DMS 273 treated with DMSO at 0.1 percent for 48 hours (cell line): ENCODE data around the gene ACAP3.

Experiments
- DNase-seq: peaks from one replicate; lab custom pipeline; 2025; lab: John Stamatoyannopoulos, UW

Gene ACAP3

DNA sequence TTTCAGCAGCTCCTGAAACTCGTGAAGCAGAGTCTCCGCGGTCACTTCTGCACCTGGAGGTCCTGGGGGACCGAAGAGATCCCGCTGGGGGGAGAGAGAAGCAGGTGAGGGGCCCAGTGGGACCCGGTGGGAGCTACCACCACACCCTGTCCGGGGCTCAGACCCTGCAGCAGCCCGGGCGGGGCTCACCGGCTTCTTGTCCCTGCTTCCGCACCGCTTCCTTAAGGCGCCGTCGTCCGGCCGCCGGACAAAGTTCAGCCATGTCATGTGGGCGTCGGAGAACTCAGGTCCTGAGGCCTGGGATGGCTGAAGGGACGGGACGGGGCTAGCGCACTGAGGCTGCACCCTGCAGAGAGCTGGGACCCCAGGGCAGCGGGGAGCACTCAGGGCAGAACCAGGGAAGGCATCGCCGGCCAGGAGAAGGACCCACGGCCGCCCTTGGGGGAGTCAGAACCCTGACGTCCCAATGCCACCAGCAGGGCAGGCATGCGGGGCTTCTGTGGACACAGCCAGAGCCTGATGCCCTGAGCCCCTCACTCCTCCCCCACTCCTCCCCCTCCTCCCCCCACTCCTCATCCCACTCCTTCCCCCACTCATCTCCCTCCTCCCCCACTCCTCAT, 63.4 kb downstream of the ACAP3 start:
- DNase-seq = no peak

DNA sequence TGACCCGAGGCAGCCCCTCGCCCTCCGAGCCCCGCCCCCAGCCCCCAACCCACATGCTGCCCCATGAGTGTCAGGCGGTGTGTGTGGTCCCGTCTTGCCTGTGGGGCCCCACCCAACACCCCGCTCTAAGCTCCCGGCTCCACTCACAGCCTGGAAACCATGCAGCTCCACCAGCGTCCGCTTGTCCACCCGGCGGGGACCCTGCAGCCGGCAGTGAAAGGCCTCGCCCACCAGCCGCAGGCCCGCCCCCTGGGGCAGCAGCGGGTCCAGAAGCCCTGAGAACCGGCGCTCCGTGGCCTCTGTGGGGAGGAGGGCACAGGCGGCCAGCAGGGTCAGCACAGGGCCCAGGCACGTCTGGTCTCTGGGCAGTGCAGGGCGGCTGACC, 63.9 kb downstream of the ACAP3 start:
- no peak for DNase-seq

DNA sequence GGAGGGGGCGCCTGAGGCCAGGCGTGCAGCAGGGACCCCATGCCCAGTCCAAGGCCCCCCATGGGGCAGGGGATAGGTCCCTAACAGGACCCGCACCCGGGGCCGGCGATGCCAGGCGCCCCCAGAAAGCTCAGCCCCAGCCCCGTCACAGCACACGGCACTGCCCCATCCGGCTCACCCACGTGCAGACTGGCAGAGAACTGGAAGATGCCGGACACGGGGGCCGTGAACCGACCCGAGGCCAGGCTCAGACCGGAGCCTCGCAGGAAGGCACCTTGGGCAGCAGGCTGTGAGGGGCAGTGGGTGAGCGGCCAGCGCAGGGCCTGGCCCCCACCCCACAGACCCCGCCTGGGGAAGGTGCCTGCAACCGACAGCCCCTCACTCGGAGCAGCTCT, 64.5 kb downstream of the ACAP3 start:
- DNase-seq = no peak

DNA sequence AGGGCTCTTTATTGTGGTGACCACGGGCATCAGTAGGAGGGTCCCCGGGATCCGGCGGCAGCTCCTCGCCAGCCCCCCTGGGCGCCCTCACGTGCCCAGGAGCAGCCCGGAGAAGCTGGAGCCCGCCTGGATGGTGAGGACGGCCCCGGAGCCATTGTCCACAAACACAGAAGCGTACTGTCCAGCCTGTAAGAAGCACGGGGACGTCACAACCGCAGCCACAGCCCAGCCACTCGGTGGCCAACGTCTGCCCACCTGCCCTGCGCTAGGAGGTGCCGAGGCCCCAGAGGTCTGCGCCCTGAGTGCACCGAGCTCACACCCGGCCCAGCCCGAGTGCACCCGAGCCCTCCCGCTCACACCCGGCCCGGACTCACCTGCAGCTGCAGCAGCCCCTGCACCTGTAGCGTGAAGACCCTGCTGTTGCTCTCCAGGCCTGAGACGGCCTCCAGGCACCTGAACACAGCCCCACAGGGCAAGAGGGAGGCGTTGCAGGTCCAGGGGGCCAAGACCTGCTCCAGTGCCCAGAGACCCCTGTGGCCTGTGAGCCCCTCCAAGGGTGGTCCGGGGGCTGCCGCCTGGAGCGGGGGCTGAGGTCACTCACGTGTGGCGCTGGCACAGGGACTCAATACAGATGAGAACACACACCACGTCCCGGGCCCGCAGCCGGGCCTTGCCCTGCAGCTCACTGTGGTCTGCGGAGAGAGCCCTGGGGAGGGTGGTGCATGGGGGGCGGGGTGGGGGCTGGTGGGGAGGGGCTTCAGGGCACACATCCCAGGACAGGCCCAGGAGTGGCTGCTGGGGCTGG, 65.1 kb downstream of the ACAP3 start:
- no peak for DNase-seq
